Fibroblast of pulmonary artery (primary cell): ENCODE measurements around the gene PDLIM5.
A peak's percentile ranks its signal among the peaks of the same experiment; 100 is the strongest.

Source experiments
- DNase-seq: peaks from one replicate; pipeline ENCODE4 v3.0.0-alpha.2; 2010; ENCODE audit warnings: low read depth
- H3K4me3 ChIP-seq: replicated peaks from 2 replicates; pipeline ENCODE4 v1.5.1; 2011; ENCODE audit warnings: low read depth, mild to moderate bottlenecking, control low read depth, low read length, moderate library complexity
- TF ChIP-seq, protein P1 (sequence below): IDR thresholded peaks from 2 replicates; pipeline ENCODE4 v1.5.1; 2011; ENCODE audit warnings: mild to moderate bottlenecking, control low read depth, low read length, inconsistent platforms; ENCODE audit errors: missing control alignments

PDLIM5 gene

DNA sequence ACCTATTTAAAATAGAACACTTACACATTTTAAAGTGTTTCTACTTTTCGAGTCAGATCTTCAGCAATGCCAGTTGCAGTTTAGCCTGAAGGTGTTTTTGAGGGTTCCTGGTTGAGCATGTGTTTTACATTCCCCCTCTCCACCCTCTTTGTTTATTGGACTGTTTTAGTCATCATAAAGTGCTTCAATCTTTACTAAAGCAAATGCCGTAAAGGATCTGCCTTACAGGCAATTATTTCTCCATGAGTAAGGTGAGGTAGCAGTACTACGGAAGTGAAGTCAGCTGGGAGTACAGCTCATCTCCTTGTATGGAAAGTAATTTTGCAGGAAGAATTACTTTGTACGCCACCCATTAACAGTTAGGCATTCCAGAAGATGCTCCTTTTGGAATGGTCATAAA, 36.9 kb downstream of the PDLIM5 start:
- no peak for DNase-seq

DNA sequence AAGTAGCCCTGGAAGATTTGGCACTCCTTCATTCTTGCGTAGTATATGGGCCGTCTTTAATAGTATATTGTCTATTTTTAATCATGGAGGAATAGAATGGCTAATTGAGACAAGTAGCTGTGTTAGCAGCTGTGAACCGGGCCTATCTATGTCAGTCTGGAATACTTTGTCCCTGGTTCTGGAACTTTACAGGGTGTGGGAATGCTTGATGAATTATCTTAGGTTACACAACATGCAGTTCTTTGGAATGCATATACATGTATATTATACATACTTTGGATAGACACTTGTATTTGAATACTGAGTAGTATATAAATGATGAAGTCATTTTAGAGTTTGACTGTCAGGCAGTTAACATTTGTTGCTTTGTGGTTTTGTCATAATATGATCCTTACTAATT, 37.4 kb downstream of the PDLIM5 start:
- TF ChIP-seq, protein P1, sequence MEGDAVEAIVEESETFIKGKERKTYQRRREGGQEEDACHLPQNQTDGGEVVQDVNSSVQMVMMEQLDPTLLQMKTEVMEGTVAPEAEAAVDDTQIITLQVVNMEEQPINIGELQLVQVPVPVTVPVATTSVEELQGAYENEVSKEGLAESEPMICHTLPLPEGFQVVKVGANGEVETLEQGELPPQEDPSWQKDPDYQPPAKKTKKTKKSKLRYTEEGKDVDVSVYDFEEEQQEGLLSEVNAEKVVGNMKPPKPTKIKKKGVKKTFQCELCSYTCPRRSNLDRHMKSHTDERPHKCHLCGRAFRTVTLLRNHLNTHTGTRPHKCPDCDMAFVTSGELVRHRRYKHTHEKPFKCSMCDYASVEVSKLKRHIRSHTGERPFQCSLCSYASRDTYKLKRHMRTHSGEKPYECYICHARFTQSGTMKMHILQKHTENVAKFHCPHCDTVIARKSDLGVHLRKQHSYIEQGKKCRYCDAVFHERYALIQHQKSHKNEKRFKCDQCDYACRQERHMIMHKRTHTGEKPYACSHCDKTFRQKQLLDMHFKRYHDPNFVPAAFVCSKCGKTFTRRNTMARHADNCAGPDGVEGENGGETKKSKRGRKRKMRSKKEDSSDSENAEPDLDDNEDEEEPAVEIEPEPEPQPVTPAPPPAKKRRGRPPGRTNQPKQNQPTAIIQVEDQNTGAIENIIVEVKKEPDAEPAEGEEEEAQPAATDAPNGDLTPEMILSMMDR, result no peak

More for the DNA sequence above, 36.9 kb downstream of the PDLIM5 start:
- H3K4me3 ChIP-seq, result no peak overlapping the region
- TF ChIP-seq, protein P1, result no peak

DNA sequence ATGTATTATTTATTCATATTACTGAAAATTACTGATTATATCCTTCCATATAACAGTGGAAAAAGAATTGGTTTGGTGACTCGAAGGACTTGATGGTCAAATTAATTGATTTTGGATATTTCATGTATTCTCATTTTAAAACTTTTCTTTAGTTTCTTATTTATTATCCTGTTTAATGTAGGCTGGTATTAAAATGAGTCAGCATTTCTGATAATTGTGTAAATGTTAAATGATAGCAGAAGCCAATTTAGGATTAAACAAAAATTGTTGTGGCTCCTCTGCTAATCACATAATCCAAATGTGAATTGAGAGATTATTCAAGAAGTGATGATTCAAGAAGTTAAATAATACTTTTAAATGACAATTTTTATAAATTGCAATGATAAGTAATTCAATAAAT, 38.7 kb downstream of the PDLIM5 start:
- no peak for DNase-seq
- H3K4me3 ChIP-seq, result no peak overlapping the region
- TF ChIP-seq, protein P1, result no peak

More for the DNA sequence above, 37.4 kb downstream of the PDLIM5 start:
- DNase-seq, result no peak
- no peak overlapping the region for H3K4me3 ChIP-seq

DNA sequence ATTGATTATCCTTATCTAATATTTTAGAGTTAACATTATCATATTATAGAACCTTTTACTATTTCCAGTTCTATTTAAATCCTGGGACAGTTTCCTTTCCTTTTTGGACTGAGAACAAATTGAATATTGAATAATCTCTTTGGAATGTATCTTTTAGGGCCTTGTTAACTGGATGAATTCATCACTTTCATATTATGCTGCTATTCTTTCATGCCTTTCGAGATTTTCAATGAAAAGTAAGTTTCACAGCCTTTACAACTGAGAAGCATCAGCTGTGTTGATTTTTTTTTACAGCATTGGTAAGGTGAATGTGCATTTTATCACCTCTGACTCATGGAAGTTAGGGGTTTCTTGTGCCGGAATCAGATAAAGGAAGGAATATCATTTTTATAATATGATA, 39.6 kb downstream of the PDLIM5 start:
- TF ChIP-seq, protein P1, result no peak
- H3K4me3 ChIP-seq, result no peak overlapping the region
- DNase-seq, result peak; percentile 38

DNA sequence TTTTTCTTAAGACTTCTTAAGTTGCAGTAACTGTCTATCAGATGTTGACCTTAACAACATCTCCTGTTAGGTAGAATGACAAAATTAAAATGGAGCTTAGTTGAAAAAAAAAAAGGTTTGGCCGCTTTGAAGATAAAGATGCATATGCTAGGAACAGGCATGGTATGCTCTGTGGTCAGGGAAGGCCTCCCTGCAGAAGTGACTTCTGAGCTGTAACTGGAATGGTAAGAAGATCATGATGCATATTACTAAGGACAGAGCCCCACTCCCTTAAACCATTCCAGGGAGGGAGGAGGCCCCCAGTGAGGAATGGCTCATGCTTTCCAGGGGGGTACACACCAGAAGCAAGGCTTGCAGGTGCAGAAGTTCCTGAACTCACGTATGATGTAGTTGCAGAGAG, 43.7 kb downstream of the PDLIM5 start:
- DNase-seq, result no peak
- TF ChIP-seq, protein P1, result no peak
- H3K4me3 ChIP-seq, result no peak overlapping the region

DNA sequence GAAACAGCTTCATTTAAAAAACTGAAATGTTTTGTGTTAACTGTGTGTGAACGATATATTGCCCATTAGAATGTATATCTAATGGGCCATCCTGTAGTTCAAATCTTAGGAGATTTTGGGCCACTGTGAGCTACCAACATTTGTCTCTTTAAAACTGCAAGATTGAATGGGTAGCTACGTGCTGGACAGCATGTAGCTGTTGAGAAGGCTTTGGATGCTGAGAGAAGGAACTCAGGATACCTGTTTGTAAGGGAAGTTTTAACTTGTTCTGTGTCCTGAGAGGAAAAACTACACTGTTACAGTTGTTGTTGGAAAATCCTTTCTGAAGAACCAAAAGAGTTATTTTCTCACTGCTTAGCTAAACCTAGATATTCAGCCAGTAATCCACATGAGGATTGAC, 45.9 kb downstream of the PDLIM5 start:
- no peak for DNase-seq
- H3K4me3 ChIP-seq, result no peak overlapping the region
- TF ChIP-seq, protein P1, result no peak

DNA sequence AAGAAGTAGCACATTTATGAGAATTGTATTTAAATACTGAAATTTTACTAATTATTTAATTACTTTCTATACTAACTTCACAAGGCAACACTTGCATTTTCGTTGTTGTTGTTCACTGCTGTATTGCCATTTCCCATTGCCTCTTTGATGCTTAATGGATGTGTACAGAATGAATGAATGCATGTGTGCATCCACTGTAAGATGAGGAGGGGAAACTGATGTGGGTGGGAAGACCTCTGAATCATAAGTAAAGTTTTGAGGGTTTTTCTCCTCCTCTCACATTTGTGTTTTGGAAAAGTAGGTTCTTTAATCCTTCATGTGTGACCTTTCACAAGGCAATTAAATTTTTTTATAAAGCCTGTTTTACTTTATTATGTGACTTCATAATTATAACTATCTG, 46.8 kb downstream of the PDLIM5 start:
- TF ChIP-seq, protein P1, result no peak
- DNase-seq, result no peak

More for the DNA sequence above, 46.8 kb downstream of the PDLIM5 start:
- no peak overlapping the region for H3K4me3 ChIP-seq
